ENCODE measurements around the gene KCNK3.

DNA sequence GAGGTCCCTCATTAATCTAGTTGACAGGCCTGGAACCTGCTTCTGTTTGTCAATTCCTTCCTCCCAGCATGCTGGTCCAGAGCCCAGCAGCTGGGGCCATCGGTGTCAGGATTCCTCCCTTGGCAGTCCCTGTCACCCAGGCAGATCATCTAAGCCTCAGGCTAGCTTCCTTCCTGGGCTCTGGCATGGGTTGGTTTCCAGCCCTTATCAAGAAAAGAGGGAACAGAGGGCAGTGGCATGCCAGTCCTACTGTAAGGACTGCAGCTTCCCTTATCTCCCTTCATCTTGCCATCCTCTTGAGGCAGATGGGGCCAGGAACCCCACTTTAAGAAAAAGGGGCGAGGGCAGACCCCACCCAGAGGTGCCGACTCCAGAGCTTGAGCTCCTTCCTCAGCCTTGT, 10.9 kb upstream of the KCNK3 start:
- no peak for TF ChIP-seq TAF1 (IDR thresholded peaks at IDR 0.05; ENCODE audit: low read depth)
- TF ChIP-seq, protein P1, sequence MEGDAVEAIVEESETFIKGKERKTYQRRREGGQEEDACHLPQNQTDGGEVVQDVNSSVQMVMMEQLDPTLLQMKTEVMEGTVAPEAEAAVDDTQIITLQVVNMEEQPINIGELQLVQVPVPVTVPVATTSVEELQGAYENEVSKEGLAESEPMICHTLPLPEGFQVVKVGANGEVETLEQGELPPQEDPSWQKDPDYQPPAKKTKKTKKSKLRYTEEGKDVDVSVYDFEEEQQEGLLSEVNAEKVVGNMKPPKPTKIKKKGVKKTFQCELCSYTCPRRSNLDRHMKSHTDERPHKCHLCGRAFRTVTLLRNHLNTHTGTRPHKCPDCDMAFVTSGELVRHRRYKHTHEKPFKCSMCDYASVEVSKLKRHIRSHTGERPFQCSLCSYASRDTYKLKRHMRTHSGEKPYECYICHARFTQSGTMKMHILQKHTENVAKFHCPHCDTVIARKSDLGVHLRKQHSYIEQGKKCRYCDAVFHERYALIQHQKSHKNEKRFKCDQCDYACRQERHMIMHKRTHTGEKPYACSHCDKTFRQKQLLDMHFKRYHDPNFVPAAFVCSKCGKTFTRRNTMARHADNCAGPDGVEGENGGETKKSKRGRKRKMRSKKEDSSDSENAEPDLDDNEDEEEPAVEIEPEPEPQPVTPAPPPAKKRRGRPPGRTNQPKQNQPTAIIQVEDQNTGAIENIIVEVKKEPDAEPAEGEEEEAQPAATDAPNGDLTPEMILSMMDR (IDR thresholded peaks at IDR 0.05; ENCODE audit: poor library complexity, severe bottlenecking), result no peak
- TF ChIP-seq EP300 (conservative IDR thresholded peaks at IDR 0.05; ENCODE audit: poor library complexity, severe bottlenecking), result no peak
